SH-SY5Y (cell line): Measurements from ENCODE around the gene RREB1.

Source experiments
- GATA2 ChIP-seq: IDR thresholded peaks from 2 replicates; pipeline ENCODE4 v1.6.1; 2011; ENCODE audit warnings: mild to moderate bottlenecking, low read depth, low read length
- GATA3 ChIP-seq: IDR thresholded peaks from 2 replicates; pipeline ENCODE4 v1.6.1; 2011; ENCODE audit warnings: low read depth, mild to moderate bottlenecking, low read length, moderate library complexity

GRCh38 chr6:7239590-7239948, 131.8 kb downstream of the RREB1 start:
- TF ChIP-seq GATA2 (no peak), GATA3 (no peak)
